Measurements from ENCODE around the gene PHF1. TPM values are rescaled to one million over a fixed set of nuclear protein-coding genes. Genes with fewer than 3 reads are reported as not detected.

The PHF1 gene
- total RNA-seq, 1 donor from 2014 or later: 63.6 TPM

GRCh38 chr6:33380272-33380981 lies 30.4 kb upstream of the PHF1 start:
- H3K4me3 Mint-ChIP-seq: no peak overlapping the region
- no peaks in the 10 kb centered on the region for H3K9me3 Mint-ChIP-seq
- H3K27me3 Mint-ChIP-seq (ENCODE audit: low read depth): no peaks in the 10 kb centered on the region
- peaks cover 9% of the 10 kb centered on the region for H3K4me1 Mint-ChIP-seq
- H3K27ac Mint-ChIP-seq: no peak overlapping the region
- no peak for DNase-seq (ENCODE audit: low spot score in 2 of 2, unreplicated experiment in 2 of 2)
- no peak for TF ChIP-seq CTCF (IDR thresholded peaks at IDR 0.05; ENCODE audit: unreplicated experiment)
- no peaks in the 10 kb centered on the region for H3K36me3 Mint-ChIP-seq

GRCh38 chr6:33383427-33384185 lies 27.2 kb upstream of the PHF1 start:
- H3K27ac Mint-ChIP-seq: no peak overlapping the region
- DNase-seq (ENCODE audit: low spot score in 2 of 2, unreplicated experiment in 2 of 2): no peak
- no peaks in the 10 kb centered on the region for H3K36me3 Mint-ChIP-seq
- no peak overlapping the region for H3K4me3 Mint-ChIP-seq
- no peak for TF ChIP-seq CTCF (IDR thresholded peaks at IDR 0.05; ENCODE audit: unreplicated experiment)
- H3K4me1 Mint-ChIP-seq: peaks cover 2% of the 10 kb centered on the region
- H3K9me3 Mint-ChIP-seq: no peaks in the 10 kb centered on the region
- H3K27me3 Mint-ChIP-seq (ENCODE audit: low read depth): no peaks in the 10 kb centered on the region

GRCh38 chr6:33384581-33385020 lies 26.2 kb upstream of the PHF1 start:
- H3K4me3 Mint-ChIP-seq: no peak overlapping the region
- no peak overlapping the region for H3K27ac Mint-ChIP-seq
- no peaks in the 10 kb centered on the region for H3K27me3 Mint-ChIP-seq (ENCODE audit: low read depth)
- no peak for DNase-seq (ENCODE audit: low spot score in 2 of 2, unreplicated experiment in 2 of 2)
- H3K9me3 Mint-ChIP-seq: no peaks in the 10 kb centered on the region
- H3K36me3 Mint-ChIP-seq: no peaks in the 10 kb centered on the region
- TF ChIP-seq CTCF (IDR thresholded peaks at IDR 0.05; ENCODE audit: unreplicated experiment): no peak
- peaks cover 2% of the 10 kb centered on the region for H3K4me1 Mint-ChIP-seq

- no peak for TF ChIP-seq CTCF (IDR thresholded peaks at IDR 0.05; ENCODE audit: unreplicated experiment)
- Mint-ChIP-seq H3K27ac (peak overlapping the region; percentile 97), H3K36me3 (no peaks in the 10 kb centered on the region), H3K9me3 (no peaks in the 10 kb centered on the region), H3K27me3 (ENCODE audit: low read depth) (no peaks in the 10 kb centered on the region), H3K4me3 (no peak overlapping the region), H3K4me1 (peaks cover 32% of the 10 kb centered on the region)
- DNase-seq (ENCODE audit: low spot score in 2 of 2, unreplicated experiment in 2 of 2): no peak
Measured at GRCh38 chr6:33390173-33390572, 20.6 kb upstream of the PHF1 start.

GRCh38 chr6:33390767-33391277 lies 20.0 kb upstream of the PHF1 start:
- Mint-ChIP-seq H3K4me1 (peaks cover 35% of the 10 kb centered on the region), H3K27me3 (ENCODE audit: low read depth) (no peaks in the 10 kb centered on the region), H3K36me3 (no peaks in the 10 kb centered on the region), H3K9me3 (no peaks in the 10 kb centered on the region), H3K27ac (peak overlapping the region; percentile 97), H3K4me3 (peak overlapping the region; percentile 83)
- DNase-seq (ENCODE audit: low spot score in 2 of 2, unreplicated experiment in 2 of 2): no peak
- no peak for TF ChIP-seq CTCF (IDR thresholded peaks at IDR 0.05; ENCODE audit: unreplicated experiment)

Measured in mesothelial cell of epicardium (in vitro differentiated cells).